NCI-H345 treated with DMSO at 0.1 percent for 48 hours (cell line): ENCODE data around the gene AFAP1L2.

ENCODE experiments used
- DNase-seq: peaks from one replicate; lab custom pipeline; 2025; ENCODE audit not compliant: unreplicated experiment; lab: John Stamatoyannopoulos, UW

Gene AFAP1L2

GRCh38 chr10:114404171-114405010, at the start of gene AFAP1L2:
Gene AFAP1L2, minus strand, starts transcription at chr10:114404502. Its CDS starts 47 bp downstream, at chr10:114404455.
- DNase-seq, result no peak

- no peak for DNase-seq
These were observed 49.3 kb upstream of the AFAP1L2 start for GRCh38 chr10:114453576-114453975.

GRCh38 chr10:114448897-114449296, 44.6 kb upstream of the AFAP1L2 start:
- DNase-seq, result no peak

GRCh38 chr10:114445332-114445731, 41.0 kb upstream of the AFAP1L2 start:
- no peak for DNase-seq

- no peak for DNase-seq
These were observed 40.5 kb upstream of the AFAP1L2 start for GRCh38 chr10:114444819-114445218.

- no peak for DNase-seq
These were observed 37.9 kb upstream of the AFAP1L2 start for GRCh38 chr10:114442091-114442630.

- no peak for DNase-seq
These were observed 36.8 kb upstream of the AFAP1L2 start for GRCh38 chr10:114441107-114441506.

- DNase-seq, result no peak
These were observed 33.4 kb upstream of the AFAP1L2 start for GRCh38 chr10:114437473-114438292.

- DNase-seq, result no peak
These were observed 32.6 kb upstream of the AFAP1L2 start for GRCh38 chr10:114436941-114437340.

- no peak for DNase-seq
These were observed 28.3 kb upstream of the AFAP1L2 start for GRCh38 chr10:114432566-114433093.

- no peak for DNase-seq
These were observed 27.3 kb upstream of the AFAP1L2 start for GRCh38 chr10:114431414-114432135.

GRCh38 chr10:114430688-114431413, 26.5 kb upstream of the AFAP1L2 start:
- DNase-seq, result no peak

- no peak for DNase-seq
These were observed 25.5 kb upstream of the AFAP1L2 start for GRCh38 chr10:114429581-114430335.

- peak; percentile 28 for DNase-seq
These were observed 23.0 kb upstream of the AFAP1L2 start for GRCh38 chr10:114427124-114427852.

- DNase-seq, result no peak
These were observed 22.2 kb upstream of the AFAP1L2 start for GRCh38 chr10:114426476-114426875.

- DNase-seq, result no peak
These were observed 16.6 kb upstream of the AFAP1L2 start for GRCh38 chr10:114420811-114421485.

GRCh38 chr10:114418109-114418508, 13.8 kb upstream of the AFAP1L2 start:
- no peak for DNase-seq
